DND-41 (cell line): ENCODE data around the gene TMPRSS9.

Experiments used
- CTCF ChIP-seq: IDR thresholded peaks from 2 replicates; pipeline ENCODE4 v1.5.1; 2012; ENCODE audit warnings: borderline replicate concordance, low read length, moderate library complexity, mild to moderate bottlenecking; ENCODE audit not compliant: poor library complexity, severe bottlenecking; ENCODE audit errors: extremely low read depth
- EZH2 ChIP-seq: IDR thresholded peaks from 3 replicates; pipeline ENCODE4 v1.6.1; 2012; ENCODE audit warnings: borderline replicate concordance, low read depth, mild to moderate bottlenecking, moderate library complexity, low read length, inconsistent platforms; ENCODE audit not compliant: severe bottlenecking

- TF ChIP-seq EZH2 = no peak
- no peak for TF ChIP-seq CTCF
These were observed 1.4 kb upstream of the TMPRSS9 start for GRCh38 chr19:2358548-2359173.
